Mesodermal cell (in vitro differentiated cells): Measurements from ENCODE around the gene FBXW8. TPM values are rescaled to one million over a fixed set of nuclear protein-coding genes. Genes with fewer than 3 reads are reported as not detected.
A peak's percentile ranks its signal among the peaks of the same experiment; 100 is the strongest.

Experiments used
- H3K27ac ChIP-seq: 2 replicates; pipeline ENCODE4 v1.7.0; 2013; ENCODE audit warnings: mild to moderate bottlenecking, low read depth, low read length, moderate library complexity; ENCODE audit not compliant: severe bottlenecking
- H3K36me3 ChIP-seq: 2 replicates; pipeline ENCODE4 v1.7.1; 2013; ENCODE audit warnings: mild to moderate bottlenecking, low read length, moderate library complexity; ENCODE audit not compliant: control insufficient read depth, insufficient read depth
- H3K4me1 ChIP-seq: one replicate; pipeline ENCODE4 v1.7.1; 2013; ENCODE audit warnings: mild to moderate bottlenecking, low read length; ENCODE audit not compliant: insufficient read depth, control insufficient read depth, poor library complexity, severe bottlenecking
- H3K4me3 ChIP-seq: 2 replicates; pipeline ENCODE4 v1.7.0; 2013; ENCODE audit warnings: low read length, control low read depth, mild to moderate bottlenecking; ENCODE audit not compliant: insufficient read depth, poor library complexity, severe bottlenecking; ENCODE audit errors: extremely low read depth
- H3K9me3 ChIP-seq: 2 replicates; pipeline ENCODE4 v1.7.1; 2013; ENCODE audit warnings: mild to moderate bottlenecking, low read length, moderate library complexity; ENCODE audit not compliant: control insufficient read depth
- WGBS, 2 experiments: methylation state at CpG; one replicate each; pipeline ENCODE4 v1.1.5; 2013; ENCODE audit warnings: missing lambda C conversion rate in 2 of 2; ENCODE audit not compliant: insufficient coverage in 2 of 2; 5-methylcytosine and 5-hydroxymethylcytosine counted together
- polyA plus RNA-seq, 2 experiments: library from polyadenylated mRNA; stranded (reverse); fragments of 50-300 nt; gene quantifications; one replicate each; pipeline ENCODE4 v1.2.3, GENCODE V29; 2013

FBXW8 gene
- polyA plus RNA-seq (2013, experiment 1 of 2), result 18.9 TPM
- 16.9 TPM for polyA plus RNA-seq (2013, experiment 2 of 2)

- peaks cover 3% of the 10 kb centered on the region for H3K4me1 ChIP-seq
- H3K9me3 ChIP-seq, result no peaks in the 10 kb centered on the region
- H3K4me3 ChIP-seq, result peak within 1 kb of the TSS; percentile 62
- H3K27ac ChIP-seq, result peak within 1 kb of the TSS; percentile 88
- WGBS, 2 experiments, result 0 to 1% methylated on average over 61 to 76 of the region's 82 CpGs
- H3K36me3 ChIP-seq, result peaks cover 18% of the 10 kb centered on the region
Observed at GRCh38 chr12:116910645-116911451, at the start of gene FBXW8. Gene FBXW8, plus strand, starts transcription at chr12:116910950. Its CDS starts 88 bp downstream, at chr12:116911038.

GRCh38 chr12:116861320-116861719 is 49.4 kb upstream of the FBXW8 start:
- no peaks in the 10 kb centered on the region for H3K36me3 ChIP-seq
- WGBS, 2 experiments, result 57 to 92% methylated on average over 2 to 8 of the region's 12 CpGs
- no peak overlapping the region for H3K4me3 ChIP-seq
- H3K27ac ChIP-seq, result no peak overlapping the region
- no peaks in the 10 kb centered on the region for H3K9me3 ChIP-seq
- H3K4me1 ChIP-seq, result peaks cover 22% of the 10 kb centered on the region

GRCh38 chr12:116862167-116862566 is 48.6 kb upstream of the FBXW8 start:
- Histone ChIP-seq H3K4me3 (no peak overlapping the region), H3K9me3 (no peaks in the 10 kb centered on the region), H3K4me1 (peaks cover 22% of the 10 kb centered on the region), H3K27ac (no peak overlapping the region), H3K36me3 (no peaks in the 10 kb centered on the region)
- 89% methylated on average over 1 of the region's 4 CpGs; no CpG with 5 or more reads in 1 of the 2 experiments for WGBS, 2 experiments

DNA sequence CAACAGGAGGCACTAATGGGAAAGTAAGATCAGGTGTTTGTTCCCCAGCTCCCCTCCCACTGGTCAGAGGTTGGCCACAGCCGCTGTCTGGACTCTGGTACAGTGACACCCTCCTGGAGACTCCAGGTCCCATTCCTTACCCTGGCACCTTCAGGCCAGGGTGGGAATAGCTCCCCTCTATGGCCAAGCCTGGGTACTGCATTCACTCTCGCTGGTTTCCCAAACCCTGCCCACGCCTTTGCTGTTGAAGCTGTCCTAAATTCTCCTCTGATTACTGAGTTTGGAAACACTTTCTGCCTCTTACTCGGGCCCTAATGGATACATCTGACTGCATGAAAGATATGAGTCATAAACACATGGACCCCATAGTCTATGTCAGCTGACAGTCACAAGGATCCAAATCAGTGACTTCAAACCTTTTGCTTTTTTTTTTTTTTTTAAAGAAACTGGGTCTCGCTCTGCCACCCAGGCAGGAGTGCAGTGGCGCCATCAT is 47.4 kb upstream of the FBXW8 start:
- no peak overlapping the region for H3K4me3 ChIP-seq
- H3K36me3 ChIP-seq, result no peaks in the 10 kb centered on the region
- H3K4me1 ChIP-seq, result peaks cover 20% of the 10 kb centered on the region
- WGBS, 2 experiments, result 63 to 69% methylated on average over 5 to 6 of the region's 6 CpGs
- no peaks in the 10 kb centered on the region for H3K9me3 ChIP-seq
- H3K27ac ChIP-seq, result no peak overlapping the region

- Histone ChIP-seq H3K4me3 (no peak overlapping the region), H3K9me3 (no peaks in the 10 kb centered on the region), H3K27ac (no peak overlapping the region), H3K36me3 (no peaks in the 10 kb centered on the region), H3K4me1 (peaks cover 17% of the 10 kb centered on the region)
- WGBS, 2 experiments, result 86 to 87% methylated on average over 9 to 10 of the region's 13 CpGs
Observed at GRCh38 chr12:116864371-116865160, 46.2 kb upstream of the FBXW8 start.

GRCh38 chr12:116867523-116867922 is 43.2 kb upstream of the FBXW8 start:
- no peak overlapping the region for H3K4me3 ChIP-seq
- no peaks in the 10 kb centered on the region for H3K36me3 ChIP-seq
- no peaks in the 10 kb centered on the region for H3K9me3 ChIP-seq
- 92 to 100% methylated on average over 2 of the region's 2 CpGs for WGBS, 2 experiments
- no peak overlapping the region for H3K27ac ChIP-seq
- H3K4me1 ChIP-seq, result peaks cover 7% of the 10 kb centered on the region

GRCh38 chr12:116870306-116870705 is 40.4 kb upstream of the FBXW8 start:
- no peaks in the 10 kb centered on the region for H3K9me3 ChIP-seq
- no peak overlapping the region for H3K27ac ChIP-seq
- H3K4me1 ChIP-seq, result no peaks in the 10 kb centered on the region
- WGBS, 2 experiments, result 78 to 90% methylated on average over 4 of the region's 4 CpGs
- no peaks in the 10 kb centered on the region for H3K36me3 ChIP-seq
- H3K4me3 ChIP-seq, result no peak overlapping the region

- Histone ChIP-seq H3K9me3 (no peaks in the 10 kb centered on the region), H3K27ac (no peak overlapping the region), H3K4me1 (peaks cover 17% of the 10 kb centered on the region), H3K4me3 (no peak overlapping the region), H3K36me3 (no peaks in the 10 kb centered on the region)
- 85 to 97% methylated on average over 4 of the region's 4 CpGs for WGBS, 2 experiments
Observed at GRCh38 chr12:116874324-116874995, 36.3 kb upstream of the FBXW8 start.

DNA sequence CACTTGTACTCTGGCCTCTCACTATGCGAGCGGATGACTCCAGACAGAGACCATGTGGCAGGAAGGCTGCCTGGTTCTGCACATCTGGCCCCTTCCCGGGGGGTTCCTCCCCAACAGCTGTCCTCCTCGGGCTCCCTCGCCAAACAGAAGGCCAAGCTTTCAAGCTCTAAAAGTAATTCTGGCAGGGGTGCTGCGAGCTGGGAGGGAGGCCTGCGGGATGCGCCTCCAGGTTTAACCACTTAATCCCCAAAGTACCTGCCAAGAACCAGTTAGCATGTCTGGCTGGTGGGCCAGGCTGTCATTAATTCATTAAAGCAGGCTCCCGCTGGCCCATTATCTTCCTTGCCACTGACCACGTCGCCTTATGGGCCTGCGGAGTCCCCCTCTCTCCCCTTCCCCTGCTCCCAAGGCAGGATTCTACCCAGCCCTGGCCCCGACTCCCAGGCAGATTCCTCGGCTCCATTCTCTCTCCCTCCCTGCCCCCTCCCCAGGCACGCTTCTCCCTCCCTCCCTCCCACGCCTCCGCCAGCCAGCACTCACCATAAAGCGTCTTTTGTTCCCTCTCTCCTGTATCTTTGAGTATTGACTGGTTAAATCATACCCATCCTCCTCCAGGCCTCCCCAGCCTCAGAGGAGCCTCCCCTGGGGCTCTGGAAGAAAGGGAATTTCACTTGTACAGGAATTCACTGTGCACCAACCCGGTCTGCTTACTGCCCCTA is 34.4 kb upstream of the FBXW8 start:
- 3 to 9% methylated on average over 13 to 14 of the region's 19 CpGs for WGBS, 2 experiments
- Histone ChIP-seq H3K27ac (no peak overlapping the region), H3K4me3 (no peak overlapping the region), H3K4me1 (peaks cover 23% of the 10 kb centered on the region), H3K9me3 (no peaks in the 10 kb centered on the region), H3K36me3 (no peaks in the 10 kb centered on the region)
